Calu3 (cell line): ENCODE data around the gene PDCD2. TPM values are rescaled to one million over a fixed set of nuclear protein-coding genes. Genes with fewer than 3 reads are reported as not detected.

Experiments
- BruUV-seq: library from RNA; stranded (reverse); fragments of 400-500 nt; replicated peaks from 2 replicates; lab custom pipeline; 2021; lab: Mats Ljungman, UMichigan
- CTCF ChIA-PET: fragments of 300-600 bp; sonication (Branson Sonifier 250); formaldehyde crosslinking; loops from one replicate; lab custom pipeline; 2022; ENCODE audit warnings: antibody characterized with exemption; lab: Charles Lee
- DNase-seq: peaks from one replicate; pipeline ENCODE4 v3.0.0; 2022
- H3K27ac Mint-ChIP-seq: one replicate; pipeline ENCODE4 v1.8.0; 2022; ENCODE audit warnings: mixed read lengths; ENCODE audit not compliant: unreplicated experiment
- H3K27me3 Mint-ChIP-seq: one replicate; pipeline ENCODE4 v1.8.0; 2022; ENCODE audit warnings: mixed read lengths; ENCODE audit not compliant: unreplicated experiment
- H3K36me3 Mint-ChIP-seq: one replicate; pipeline ENCODE4 v1.8.0; 2022; ENCODE audit warnings: mild to moderate bottlenecking, moderate library complexity, mixed read lengths; ENCODE audit not compliant: insufficient read depth, unreplicated experiment
- H3K4me1 Mint-ChIP-seq: one replicate; pipeline ENCODE4 v1.8.0; 2022; ENCODE audit warnings: mild to moderate bottlenecking, low read depth, mixed read lengths; ENCODE audit not compliant: unreplicated experiment
- H3K4me3 Mint-ChIP-seq: one replicate; pipeline ENCODE4 v1.8.0; 2022; ENCODE audit warnings: mild to moderate bottlenecking, low read depth, moderate library complexity, mixed read lengths; ENCODE audit not compliant: unreplicated experiment
- H3K9me3 Mint-ChIP-seq: one replicate; pipeline ENCODE4 v1.8.0; 2022; ENCODE audit warnings: low read depth, mixed read lengths; ENCODE audit not compliant: unreplicated experiment
- CTCF ChIP-seq: fragments of 200-600 bp; IDR thresholded peaks from one replicate; pipeline ENCODE4 v1.8.0; 2022; ENCODE audit warnings: antibody characterized with exemption; ENCODE audit not compliant: unreplicated experiment
- intact Hi-C: fragments of 100-400 bp; cut with micrococcal nuclease; formaldehyde crosslinking; loops from one replicate; pipeline ENCODE4 v1.10.0; 2022; ENCODE audit not compliant: unreplicated experiment
- total RNA-seq: library from RNA; stranded (reverse); gene quantifications from 2 replicates; pipeline ENCODE4 v1.2.3, GENCODE V29; 2022

The PDCD2 gene
- total RNA-seq, 1 experiment from 2014 or later = 36.6 TPM

- intact Hi-C loops = no loop called here
- H3K36me3 Mint-ChIP-seq = peaks cover 52% of the 10 kb centered on the region
- H3K27ac Mint-ChIP-seq = peak overlapping the region; percentile 63
- no peaks in the 10 kb centered on the region for H3K9me3 Mint-ChIP-seq
- BruUV-seq = no TSS peak
- H3K27me3 Mint-ChIP-seq = no peaks in the 10 kb centered on the region
- no peaks in the 10 kb centered on the region for H3K4me1 Mint-ChIP-seq
- DNase-seq = no peak
- peak overlapping the region; percentile 97 for H3K4me3 Mint-ChIP-seq
- no peak for TF ChIP-seq CTCF
- CTCF ChIA-PET = no interaction called here
Measured at GRCh38 chr6:170583756-170584180, 669 bp downstream of the PDCD2 start.

- no peaks in the 10 kb centered on the region for H3K9me3 Mint-ChIP-seq
- DNase-seq = no peak
- CTCF ChIA-PET = no interaction called here
- no peaks in the 10 kb centered on the region for H3K27me3 Mint-ChIP-seq
- no peak overlapping the region for H3K27ac Mint-ChIP-seq
- H3K36me3 Mint-ChIP-seq = peaks cover 47% of the 10 kb centered on the region
- no peak overlapping the region for H3K4me3 Mint-ChIP-seq
- TF ChIP-seq CTCF = no peak
- BruUV-seq = no TSS peak
- H3K4me1 Mint-ChIP-seq = no peaks in the 10 kb centered on the region
- intact Hi-C loops = no loop called here
Measured at GRCh38 chr6:170578909-170579308, 5.5 kb downstream of the PDCD2 start.

- no peak for DNase-seq
- CTCF ChIA-PET = no interaction called here
- no peaks in the 10 kb centered on the region for H3K9me3 Mint-ChIP-seq
Measured at GRCh38 chr6:170575250-170575649, 9.2 kb downstream of the PDCD2 start.

GRCh38 chr6:170572704-170573466, 11.6 kb downstream of the PDCD2 start:
- peaks cover 10% of the 10 kb centered on the region for H3K36me3 Mint-ChIP-seq

More at GRCh38 chr6:170575250-170575649, 9.2 kb downstream of the PDCD2 start:
- intact Hi-C loops = no loop called here
- Mint-ChIP-seq H3K27ac (no peak overlapping the region), H3K27me3 (no peaks in the 10 kb centered on the region), H3K36me3 (peaks cover 20% of the 10 kb centered on the region), H3K4me3 (no peak overlapping the region), H3K4me1 (no peaks in the 10 kb centered on the region)
- TF ChIP-seq CTCF = no peak
- BruUV-seq = no TSS peak

More at GRCh38 chr6:170572704-170573466, 11.6 kb downstream of the PDCD2 start:
- Mint-ChIP-seq H3K9me3 (no peaks in the 10 kb centered on the region), H3K4me1 (no peaks in the 10 kb centered on the region), H3K4me3 (no peak overlapping the region), H3K27me3 (no peaks in the 10 kb centered on the region), H3K27ac (no peak overlapping the region)
- CTCF ChIA-PET = no interaction called here
- DNase-seq = no peak
- no TSS peak for BruUV-seq
- TF ChIP-seq CTCF = no peak
- intact Hi-C loops = no loop called here
